Upper lobe of left lung (tissue), 4 donors: ENCODE measurements around the gene STX2.

Experiments used
- CTCF ChIP-seq, 6 experiments: fragments of 450-650 bp in 4 of 6; fragments of 200-600 bp in 2 of 6; sonication (generic) in 2 of 6; IDR thresholded peaks; one replicate each; pipeline ENCODE4 v1.5.1; 2016 to 2019; ENCODE audit warnings: antibody characterized with exemption in 6 of 6
- POLR2A ChIP-seq, 4 donors: fragments of 450-650 bp; IDR thresholded peaks; one replicate each; pipeline ENCODE4 v1.5.1; 2016 to 2017; ENCODE audit warnings: antibody characterized with exemption in 4 of 4, mild to moderate bottlenecking in 2 of 4
- POLR2AphosphoS5 ChIP-seq, 2 donors: sonication (generic); formaldehyde crosslinking; IDR thresholded peaks; one replicate each; pipeline ENCODE4 v1.5.1; 2017; ENCODE audit warnings: antibody characterized with exemption in 2 of 2

- TF ChIP-seq CTCF (IDR thresholded peaks at IDR 0.05) (no peak), POLR2A (IDR thresholded peaks at IDR 0.05) (no peak), POLR2AphosphoS5 (IDR thresholded peaks at IDR 0.05) (no peak)
These were observed 20.1 kb upstream of the STX2 start for GRCh38 chr12:130859161-130859560.
